ACC112 (cell line): ENCODE data around the gene KLK3.

Experiments
- H2AFZ ChIP-seq: fragments of 200-600 bp; sonication (generic); one replicate; pipeline ENCODE4 v1.6.0; 2017; ENCODE audit warnings: antibody characterized with exemption, low read length; ENCODE audit not compliant: unreplicated experiment
- H3K27ac ChIP-seq: fragments of 200-600 bp; sonication (generic); 2 replicates; pipeline ENCODE4 v1.5.1; 2014; ENCODE audit warnings: low read depth, mild to moderate bottlenecking, antibody characterized with exemption, low read length, moderate library complexity
- H3K27me3 ChIP-seq: fragments of 200-600 bp; sonication (generic); 2 replicates; pipeline ENCODE4 v1.6.1; 2014; ENCODE audit warnings: mild to moderate bottlenecking, antibody characterized with exemption, low read length, moderate library complexity, mixed read lengths; ENCODE audit not compliant: insufficient read depth
- H3K36me3 ChIP-seq: fragments of 200-600 bp; sonication (generic); 2 replicates; pipeline ENCODE4 v1.6.1; 2016; ENCODE audit warnings: mild to moderate bottlenecking, antibody characterized with exemption, low read length, moderate library complexity, mixed read lengths; ENCODE audit not compliant: insufficient read depth
- H3K4me1 ChIP-seq: fragments of 200-600 bp; sonication (generic); one replicate; pipeline ENCODE4 v1.6.1; 2016; ENCODE audit warnings: low read length, mixed read lengths; ENCODE audit not compliant: insufficient read depth, unreplicated experiment, control insufficient read depth
- H3K4me3 ChIP-seq: fragments of 200-600 bp; sonication (generic); 2 replicates; pipeline ENCODE4 v1.5.1; 2014; ENCODE audit warnings: mild to moderate bottlenecking, low read depth, low read length
- H3K79me2 ChIP-seq: fragments of 200-600 bp; sonication (generic); one replicate; pipeline ENCODE4 v1.6.0; 2016; ENCODE audit warnings: low read length; ENCODE audit not compliant: control insufficient read depth, unreplicated experiment, insufficient read depth

KLK3 gene

GRCh38 chr19:50820549-50821247, 34.0 kb upstream of the KLK3 start:
- no peak overlapping the region for H3K27ac ChIP-seq
- H3K4me3 ChIP-seq, result peak overlapping the region; percentile 16; the same call in 1 of the 2 replicates
- H3K4me1 ChIP-seq, result no peaks in the 10 kb centered on the region
- H3K27me3 ChIP-seq, result peaks cover 63% of the 10 kb centered on the region
- H3K79me2 ChIP-seq, result no peaks in the 10 kb centered on the region
- H2AFZ ChIP-seq, result no peak overlapping the region
- no peaks in the 10 kb centered on the region for H3K36me3 ChIP-seq

- no peaks in the 10 kb centered on the region for H3K79me2 ChIP-seq
- H3K27ac ChIP-seq, result no peak overlapping the region
- H3K4me3 ChIP-seq, result no peak overlapping the region
- peaks cover 63% of the 10 kb centered on the region for H3K27me3 ChIP-seq
- no peaks in the 10 kb centered on the region for H3K36me3 ChIP-seq
- H2AFZ ChIP-seq, result no peak overlapping the region
- H3K4me1 ChIP-seq, result no peaks in the 10 kb centered on the region
Observed at GRCh38 chr19:50821248-50821612, 33.5 kb upstream of the KLK3 start.

- no peaks in the 10 kb centered on the region for H3K36me3 ChIP-seq
- H3K4me3 ChIP-seq, result no peak overlapping the region
- no peaks in the 10 kb centered on the region for H3K79me2 ChIP-seq
- no peak overlapping the region for H3K27ac ChIP-seq
- H3K4me1 ChIP-seq, result no peaks in the 10 kb centered on the region
- H3K27me3 ChIP-seq, result peaks cover 61% of the 10 kb centered on the region
- no peak overlapping the region for H2AFZ ChIP-seq
Observed at GRCh38 chr19:50821622-50822021, 33.1 kb upstream of the KLK3 start.

- no peaks in the 10 kb centered on the region for H3K79me2 ChIP-seq
- no peaks in the 10 kb centered on the region for H3K36me3 ChIP-seq
- H3K27ac ChIP-seq, result no peak overlapping the region
- no peaks in the 10 kb centered on the region for H3K4me1 ChIP-seq
- H3K4me3 ChIP-seq, result no peak overlapping the region
- H2AFZ ChIP-seq, result no peak overlapping the region
- H3K27me3 ChIP-seq, result peaks cover 61% of the 10 kb centered on the region
Observed at GRCh38 chr19:50822661-50823208, 32.0 kb upstream of the KLK3 start.

GRCh38 chr19:50823389-50824042, 31.2 kb upstream of the KLK3 start, which contains the start of gene KLK1:
KLK1 (minus strand) TSS chr19:50823787; CDS start chr19:50823748, 39 bp downstream.
- Histone ChIP-seq H3K4me1 (no peaks in the 10 kb centered on the region), H3K4me3 (no peak within 1 kb of the TSS), H3K27me3 (peaks cover 56% of the 10 kb centered on the region), H3K36me3 (no peaks in the 10 kb centered on the region), H2AFZ (no peak within 1 kb of the TSS), H3K79me2 (no peaks in the 10 kb centered on the region), H3K27ac (no peak within 1 kb of the TSS)

- Histone ChIP-seq H3K27ac (no peak overlapping the region), H3K79me2 (no peaks in the 10 kb centered on the region), H3K4me3 (no peak overlapping the region), H3K36me3 (no peaks in the 10 kb centered on the region), H2AFZ (no peak overlapping the region), H3K4me1 (no peaks in the 10 kb centered on the region), H3K27me3 (peaks cover 26% of the 10 kb centered on the region)
Observed at GRCh38 chr19:50826492-50827240, 28.0 kb upstream of the KLK3 start.

- Histone ChIP-seq H3K79me2 (no peaks in the 10 kb centered on the region), H3K27me3 (peaks cover 18% of the 10 kb centered on the region; the same call in 1 of the 2 replicates), H3K36me3 (no peaks in the 10 kb centered on the region), H3K4me1 (no peaks in the 10 kb centered on the region), H2AFZ (no peak overlapping the region), H3K27ac (no peak overlapping the region), H3K4me3 (no peak overlapping the region)
Observed at GRCh38 chr19:50827476-50827875, 27.2 kb upstream of the KLK3 start.

GRCh38 chr19:50829801-50830200, 24.9 kb upstream of the KLK3 start:
- H3K4me1 ChIP-seq, result no peaks in the 10 kb centered on the region
- no peaks in the 10 kb centered on the region for H3K79me2 ChIP-seq
- no peak overlapping the region for H3K27ac ChIP-seq
- peaks cover 8% of the 10 kb centered on the region; the same call in 1 of the 2 replicates for H3K27me3 ChIP-seq
- no peaks in the 10 kb centered on the region for H3K36me3 ChIP-seq
- H2AFZ ChIP-seq, result no peak overlapping the region
- H3K4me3 ChIP-seq, result no peak overlapping the region

- H3K36me3 ChIP-seq, result no peaks in the 10 kb centered on the region
- no peak overlapping the region for H2AFZ ChIP-seq
- H3K4me3 ChIP-seq, result no peak overlapping the region
- H3K27ac ChIP-seq, result no peak overlapping the region
- H3K4me1 ChIP-seq, result no peaks in the 10 kb centered on the region
- peaks cover 5% of the 10 kb centered on the region; the same call in 1 of the 2 replicates for H3K27me3 ChIP-seq
- H3K79me2 ChIP-seq, result no peaks in the 10 kb centered on the region
Observed at GRCh38 chr19:50830266-50831025, 24.3 kb upstream of the KLK3 start.

- H3K27ac ChIP-seq, result no peak overlapping the region
- no peak overlapping the region for H2AFZ ChIP-seq
- H3K36me3 ChIP-seq, result no peaks in the 10 kb centered on the region
- no peak overlapping the region for H3K4me3 ChIP-seq
- H3K27me3 ChIP-seq, result peaks cover 2% of the 10 kb centered on the region; the same call in 1 of the 2 replicates
- no peaks in the 10 kb centered on the region for H3K4me1 ChIP-seq
- H3K79me2 ChIP-seq, result no peaks in the 10 kb centered on the region
Observed at GRCh38 chr19:50831026-50831396, 23.7 kb upstream of the KLK3 start.
